ENCODE measurements around the gene WDR1. TPM values are rescaled to one million over a fixed set of nuclear protein-coding genes. Genes with fewer than 3 reads are reported as not detected.

Gene WDR1
- total and polyA plus RNA-seq, 2 donors (not counting 3 experiments of a cell fraction or from before 2014, with no cell fraction given): 590 to 660 TPM

- BruUV-seq (replicated peaks): no TSS peak
- no peak for FAIRE-seq
- H3K9me1 ChIP-seq (replicated peaks; ENCODE audit: control insufficient read depth, extremely low read depth, insufficient read depth, low read length): no peaks in the 10 kb centered on the region
- no peaks in the 10 kb centered on the region for H3K79me2 ChIP-seq (ENCODE audit: control insufficient read depth, insufficient read depth, low read length)
- ChIA-PET POLR2A (no interaction called here), CTCF (interaction anchor here (0.9 to 1.7 kb wide), 2 partner anchors 10 to 14 kb away, joined by 4 to 7 read pairs; no protein-coding TSS in a partner anchor)
- peaks cover 2% of the 10 kb centered on the region for H3K4me1 ChIP-seq (ENCODE audit: control insufficient read depth, extremely low read depth, insufficient read depth, low read length)
- no peak overlapping the region for H3K4me3 ChIP-seq (replicated peaks in 1 of 3; ENCODE audit: insufficient read depth in 1 of 3, low read depth in 1 of 3, low read length in 3 of 3)
- DNase-seq (ENCODE audit: low read depth, low spot score): no peak
- peaks cover 6 to 9% of the 10 kb centered on the region in 2 experiments for H3K27me3 ChIP-seq (ENCODE audit: control insufficient read depth in 2 of 2, insufficient read depth in 2 of 2, low read length in 2 of 2)
- no peak overlapping the region for H3K4me2 ChIP-seq (ENCODE audit: insufficient read depth, low read length)
- no peak overlapping the region for H2AFZ ChIP-seq (ENCODE audit: low read depth, low read length)
- no peak overlapping the region for H3K9ac ChIP-seq (replicated peaks; ENCODE audit: extremely low read depth, insufficient read depth, low read length)
- dilution Hi-C loops (cut with MboI; ENCODE audit: extremely low pct_ligation_motif_present, low sequenced_read_pairs) (no loop called here), intact Hi-C loops (cut with micrococcal nuclease) (no loop called here)
- no peaks in the 10 kb centered on the region for H3K36me3 ChIP-seq (ENCODE audit: control insufficient read depth in 2 of 2, extremely low read depth in 1 of 2, insufficient read depth in 2 of 2, low read length in 2 of 2)
- no peaks in the 10 kb centered on the region for H3K9me3 ChIP-seq (replicated peaks; ENCODE audit: control insufficient read depth, insufficient read depth, low read length)
- TF ChIP-seq POLR2AphosphoS5 (IDR thresholded peaks at IDR 0.05; ENCODE audit: insufficient read depth, low read depth, low read length) (no peak), FOS (IDR thresholded peaks at IDR 0.05; ENCODE audit: borderline replicate concordance, insufficient read depth, low read length) (no peak), POLR2A (IDR thresholded peaks at IDR 0.05; ENCODE audit: low read depth, low read length) (no peak), JUN (IDR thresholded peaks at IDR 0.05; ENCODE audit: borderline replicate concordance, insufficient read depth, insufficient read length, low read depth) (no peak), EZH2 (IDR thresholded peaks at IDR 0.05; ENCODE audit: borderline replicate concordance, low read depth, low read length, severe bottlenecking) (no peak), CTCF (IDR thresholded peaks at IDR 0.05; ENCODE audit: extremely low read depth in 1 of 2, insufficient read depth in 1 of 2, low read depth in 1 of 2, low read length in 2 of 2) (no peak), GATA2 (IDR thresholded peaks at IDR 0.05; ENCODE audit: insufficient read depth, insufficient read length, low read depth, low read length) (no peak), MYC (IDR thresholded peaks at IDR 0.05; ENCODE audit: low read depth, low read length) (no peak), MAX (IDR thresholded peaks at IDR 0.05; ENCODE audit: insufficient read depth, insufficient read length) (no peak)
- H3K27ac ChIP-seq (ENCODE audit: insufficient read depth, low read depth, low read length): no peak overlapping the region
- H4K20me1 ChIP-seq (replicated peaks; ENCODE audit: control insufficient read depth, extremely low read depth, insufficient read depth, low read length): no peaks in the 10 kb centered on the region
Observed at GRCh38 chr4:10028910-10029309, 87.7 kb downstream of the WDR1 start.
